GDM1 (cell line): ENCODE results near the gene DACT1.

ENCODE experiments used
- DNase-seq: peaks from one replicate; lab custom pipeline; 2025; lab: John Stamatoyannopoulos, UW

The DACT1 gene

DNA sequence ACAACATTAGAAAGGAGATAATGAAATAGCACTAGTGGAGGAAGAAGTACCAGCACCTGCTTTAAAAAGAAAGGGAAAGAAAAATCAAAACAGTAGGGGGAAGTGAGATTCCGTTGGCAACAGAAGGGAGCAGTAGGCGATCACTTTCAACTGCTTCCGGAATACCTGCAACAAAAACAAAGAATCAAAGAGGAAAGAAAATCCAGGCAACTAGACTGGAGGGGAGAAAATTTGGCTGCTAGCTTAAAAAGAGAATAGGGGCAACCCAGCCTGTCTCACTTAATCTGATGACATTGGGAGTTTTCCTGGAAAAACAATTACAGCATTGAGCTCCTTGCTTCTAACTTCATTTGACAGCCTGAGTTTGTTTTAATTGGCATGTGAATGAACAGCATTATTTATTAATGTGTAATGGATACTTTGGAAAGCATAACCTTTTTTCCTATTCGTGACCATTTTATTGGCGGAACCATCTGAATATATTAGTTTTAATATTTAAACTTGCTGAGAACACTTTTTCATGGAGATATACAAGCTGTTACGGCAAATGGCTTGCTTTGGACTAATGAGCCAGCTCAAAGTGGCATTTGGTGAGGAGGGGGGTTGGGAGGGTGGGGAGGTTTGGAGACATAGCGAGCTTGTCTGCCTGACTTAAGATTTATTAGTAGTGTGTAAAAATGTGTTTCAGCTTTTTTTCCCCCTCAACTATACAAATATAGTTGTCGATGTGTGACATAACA, 2.5 kb upstream of the DACT1 start:
- DNase-seq = no peak

DNA sequence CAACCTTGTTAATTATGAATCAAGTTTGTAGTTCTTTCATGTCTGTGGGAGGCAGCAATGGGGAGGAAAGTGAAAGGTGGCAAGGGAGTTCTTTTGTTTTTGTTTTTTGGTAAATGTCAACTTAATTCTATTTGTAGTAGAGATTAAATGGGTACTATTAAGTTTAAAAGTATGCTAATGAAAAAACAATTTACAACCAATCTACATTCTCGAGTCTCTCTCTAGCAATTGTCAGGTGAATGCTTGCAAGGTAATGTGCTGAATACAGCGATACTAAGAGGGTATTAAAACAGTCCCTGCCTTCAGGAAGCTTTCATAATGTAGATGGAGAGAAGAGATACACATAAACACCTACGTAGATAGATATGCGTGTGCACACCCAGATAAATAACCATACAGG, 1.6 kb upstream of the DACT1 start:
- no peak for DNase-seq

DNA sequence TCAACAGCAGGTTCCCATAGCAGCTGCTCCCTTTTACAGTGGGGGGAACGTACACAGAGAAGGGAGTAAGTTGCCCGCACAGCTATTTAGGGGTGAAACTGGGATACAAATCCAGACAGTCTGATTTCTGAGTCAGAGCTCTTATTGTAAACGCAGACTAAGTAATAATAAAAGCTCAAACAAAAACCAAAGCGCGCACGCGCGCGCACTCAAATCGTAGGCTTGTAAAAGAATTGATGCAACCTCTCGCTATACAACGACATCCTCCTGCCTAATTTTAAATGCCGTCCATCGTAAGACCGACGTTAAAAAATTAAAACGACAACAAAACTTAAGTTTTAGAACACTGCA, 747 bp upstream of the DACT1 start:
- DNase-seq = no peak

DNA sequence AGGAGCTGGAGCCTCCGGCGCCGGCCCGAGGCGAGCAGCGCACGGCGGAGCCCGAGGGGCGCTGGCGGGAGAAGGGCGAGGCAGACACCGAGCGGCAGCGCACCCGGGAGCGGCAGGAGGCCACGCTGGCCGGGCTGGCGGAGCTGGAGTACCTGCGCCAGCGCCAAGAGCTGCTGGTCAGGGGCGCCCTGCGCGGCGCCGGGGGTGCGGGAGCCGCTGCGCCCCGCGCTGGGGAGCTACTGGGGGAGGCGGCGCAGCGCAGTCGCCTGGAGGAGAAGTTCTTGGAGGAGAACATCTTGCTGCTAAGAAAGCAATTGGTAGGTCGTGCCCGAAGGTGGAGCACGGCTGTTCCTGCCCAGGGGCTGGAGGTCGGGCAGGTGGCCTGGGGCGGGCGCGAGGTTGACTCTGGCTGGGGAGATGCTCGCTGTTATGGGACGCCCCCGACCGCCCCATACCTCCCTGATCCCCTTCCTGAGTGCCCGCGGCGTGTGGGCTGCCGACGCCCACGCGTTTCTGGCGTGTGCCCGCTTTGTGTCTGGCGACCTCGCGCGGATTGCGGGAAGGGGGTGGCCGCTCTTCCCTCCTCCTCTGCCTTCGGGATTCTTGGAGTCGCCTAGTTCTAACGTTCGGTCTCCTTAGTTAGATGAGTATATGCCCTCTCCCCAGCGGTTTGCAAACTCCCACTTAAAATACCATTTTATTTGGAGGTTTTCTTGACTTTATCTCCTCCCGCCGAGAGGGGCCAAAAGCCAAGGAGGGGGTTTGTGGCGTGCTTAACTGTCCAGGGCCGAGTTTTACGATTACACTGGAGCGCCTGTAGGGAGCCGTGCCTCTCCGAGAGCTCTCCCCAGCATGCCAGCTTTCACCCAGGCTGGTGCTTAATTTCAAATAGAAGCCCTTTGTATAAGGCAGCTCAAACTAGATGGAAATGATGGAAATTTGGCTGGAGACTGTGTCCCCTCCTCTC, 752 bp downstream of the DACT1 start:
- DNase-seq = no peak

DNA sequence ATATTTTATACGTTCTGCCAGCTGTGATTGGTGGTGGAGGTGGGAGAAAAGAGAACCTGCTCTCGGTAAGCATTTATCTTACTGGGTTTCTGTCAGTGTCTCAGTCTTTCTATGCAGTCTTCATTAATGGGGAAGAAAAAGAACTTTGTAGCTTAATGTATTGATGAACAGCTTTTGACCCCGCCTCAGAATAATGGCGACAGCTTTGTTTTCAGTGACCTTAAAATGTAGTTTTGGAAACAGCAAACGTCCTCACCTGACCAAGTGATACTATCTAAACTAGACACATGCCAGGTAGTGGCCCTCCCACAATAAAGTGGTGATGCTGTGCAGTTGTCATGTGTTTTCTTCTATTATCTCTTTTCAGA, 1.4 kb downstream of the DACT1 start:
- DNase-seq = no peak

DNA sequence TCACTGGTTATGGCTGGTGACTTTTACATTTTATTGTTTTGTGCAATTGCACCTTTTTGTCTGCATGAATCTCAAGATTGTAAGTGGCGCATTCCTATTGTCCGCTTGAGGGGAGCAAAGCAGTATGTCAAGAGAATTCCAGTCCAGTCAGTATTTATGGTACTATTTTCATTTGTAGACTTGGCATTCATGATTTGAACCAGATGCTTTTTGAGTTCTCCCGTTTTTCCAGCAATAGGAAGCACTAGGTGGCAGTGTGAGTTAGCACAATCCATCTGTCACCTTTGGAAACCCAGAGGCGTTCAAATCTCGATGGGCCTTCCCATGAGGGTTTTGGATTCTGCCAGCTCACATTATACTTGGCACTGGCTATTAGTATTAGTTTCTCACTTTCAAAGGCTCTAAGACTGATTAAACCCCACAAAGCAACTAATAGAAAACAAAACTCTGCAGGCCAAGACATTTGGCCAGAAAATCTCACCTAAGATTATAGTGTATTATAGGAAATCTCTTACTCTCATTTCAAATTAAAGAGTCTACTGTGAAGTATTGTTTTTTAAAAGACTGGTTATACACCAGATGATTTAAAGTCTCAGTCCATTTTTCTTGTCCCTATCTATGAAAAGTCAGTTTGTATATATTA, 2.2 kb downstream of the DACT1 start:
- peak; percentile 39 for DNase-seq

DNA sequence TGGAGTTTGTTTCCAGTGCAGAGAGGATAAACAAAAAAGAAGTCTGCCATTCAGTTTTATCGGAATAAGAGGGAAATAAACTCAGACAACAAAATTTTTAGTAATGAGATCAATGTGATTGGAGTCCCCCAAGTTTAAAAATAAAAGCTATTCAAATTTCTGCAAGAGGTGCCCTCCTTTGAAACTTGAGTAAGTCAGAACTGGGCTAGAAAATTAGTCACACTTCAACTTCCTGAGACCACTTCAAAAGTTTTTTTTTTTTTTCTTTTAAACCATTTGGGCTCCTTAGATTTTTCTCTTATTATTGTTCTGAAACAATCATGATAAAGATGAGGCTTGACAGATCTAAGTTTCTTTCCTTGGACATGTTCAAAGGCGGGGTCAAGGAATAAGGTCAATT, 3.2 kb downstream of the DACT1 start:
- DNase-seq = no peak

DNA sequence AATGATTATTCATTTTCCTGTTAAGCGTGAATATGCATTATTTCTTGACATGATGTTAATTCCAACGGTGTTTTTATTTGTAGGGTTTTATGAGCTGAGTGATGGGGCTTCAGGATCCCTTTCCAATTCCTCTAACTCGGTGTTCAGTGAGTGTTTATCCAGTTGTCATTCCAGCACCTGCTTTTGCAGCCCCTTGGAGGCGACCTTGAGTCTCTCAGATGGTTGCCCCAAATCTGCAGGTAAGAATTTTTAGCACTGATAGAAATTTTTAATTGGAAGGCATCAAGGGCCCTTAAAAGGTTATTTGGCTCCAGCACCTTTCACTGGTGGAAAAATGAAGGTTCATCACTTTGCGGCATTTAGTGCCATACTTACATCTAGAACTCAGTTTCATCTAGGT, 3.7 kb downstream of the DACT1 start:
- DNase-seq = no peak

DNA sequence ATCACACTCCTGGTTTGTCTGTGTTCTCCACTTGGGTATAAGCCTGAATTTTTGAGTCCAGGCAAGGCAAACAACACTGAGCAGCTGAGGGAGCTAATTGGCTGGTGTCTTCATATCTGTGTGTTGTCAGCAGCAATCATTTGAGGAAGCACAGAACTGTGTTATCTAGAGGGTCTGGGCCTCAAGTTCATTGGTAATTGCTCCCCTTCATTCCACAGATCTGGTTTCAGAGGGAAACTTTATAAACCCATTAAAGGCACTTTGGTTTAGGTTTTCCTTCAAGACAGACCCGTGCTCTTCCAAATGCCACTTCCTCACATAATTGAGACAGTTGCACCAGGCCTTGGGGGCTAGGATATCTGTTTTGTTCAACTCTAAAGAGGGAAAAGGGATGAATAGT, 5.6 kb downstream of the DACT1 start:
- peak; percentile 34 for DNase-seq

DNA sequence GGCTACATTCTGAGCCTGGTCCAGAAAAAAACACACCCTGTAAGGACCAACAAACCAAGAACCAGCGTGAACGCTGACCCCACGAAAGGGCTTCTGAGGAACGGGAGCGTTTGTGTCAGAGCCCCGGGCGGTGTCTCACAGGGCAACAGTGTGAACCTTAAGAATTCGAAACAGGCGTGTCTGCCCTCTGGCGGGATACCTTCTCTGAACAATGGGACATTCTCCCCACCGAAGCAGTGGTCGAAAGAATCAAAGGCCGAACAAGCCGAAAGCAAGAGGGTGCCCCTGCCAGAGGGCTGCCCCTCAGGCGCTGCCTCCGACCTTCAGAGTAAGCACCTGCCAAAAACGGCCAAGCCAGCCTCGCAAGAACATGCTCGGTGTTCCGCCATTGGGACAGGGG, 7.9 kb downstream of the DACT1 start:
- DNase-seq = no peak

DNA sequence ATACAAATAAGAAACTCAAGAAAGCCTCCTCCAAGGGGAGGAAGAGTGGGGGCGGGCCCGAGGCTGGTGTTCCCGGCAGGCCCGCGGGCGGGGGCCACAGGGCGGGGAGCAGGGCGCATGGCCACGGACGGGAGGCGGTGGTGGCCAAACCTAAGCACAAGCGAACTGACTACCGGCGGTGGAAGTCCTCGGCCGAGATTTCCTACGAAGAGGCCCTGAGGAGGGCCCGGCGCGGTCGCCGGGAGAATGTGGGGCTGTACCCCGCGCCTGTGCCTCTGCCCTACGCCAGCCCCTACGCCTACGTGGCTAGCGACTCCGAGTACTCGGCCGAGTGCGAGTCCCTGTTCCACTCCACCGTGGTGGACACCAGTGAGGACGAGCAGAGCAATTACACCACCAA, 8.7 kb downstream of the DACT1 start:
- DNase-seq = no peak

DNA sequence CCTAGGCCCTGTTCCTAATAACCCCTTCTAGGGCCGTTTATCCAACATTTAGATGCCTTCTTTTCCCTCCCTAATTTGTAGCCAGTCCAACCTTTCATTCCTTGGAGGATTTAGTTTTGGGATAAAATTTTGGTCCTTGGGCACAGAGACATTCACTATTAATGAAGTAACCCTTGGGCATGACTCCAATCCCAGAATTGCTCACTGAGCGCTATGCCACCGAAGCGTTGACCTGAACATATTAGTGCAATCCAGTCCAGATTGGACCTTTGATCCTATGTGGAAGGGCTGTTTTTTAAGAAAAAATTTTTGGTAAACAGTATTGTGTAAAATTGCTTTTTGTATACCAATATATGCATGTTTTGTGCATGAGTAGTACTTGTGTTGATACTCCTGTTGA, 10.0 kb downstream of the DACT1 start:
- no peak for DNase-seq

DNA sequence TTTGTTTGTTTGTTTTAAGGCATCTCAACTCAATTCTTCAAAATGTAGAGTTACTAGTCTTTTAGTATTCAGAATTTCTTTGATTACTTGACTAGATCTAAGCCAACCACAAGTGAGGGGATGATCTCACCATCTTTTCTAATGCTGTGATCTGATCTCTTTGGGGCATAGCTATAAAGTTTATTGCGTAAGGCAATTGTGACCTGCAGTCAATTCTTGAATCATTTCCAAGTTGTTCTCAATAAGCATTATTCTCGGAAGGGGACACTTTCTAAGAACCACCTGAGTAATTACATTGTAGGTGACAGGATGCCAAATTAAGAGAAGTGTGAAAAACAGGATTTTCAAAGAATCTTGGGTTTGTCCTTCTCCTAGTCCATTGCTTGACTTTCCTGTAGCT, 13.1 kb downstream of the DACT1 start:
- DNase-seq = no peak

DNA sequence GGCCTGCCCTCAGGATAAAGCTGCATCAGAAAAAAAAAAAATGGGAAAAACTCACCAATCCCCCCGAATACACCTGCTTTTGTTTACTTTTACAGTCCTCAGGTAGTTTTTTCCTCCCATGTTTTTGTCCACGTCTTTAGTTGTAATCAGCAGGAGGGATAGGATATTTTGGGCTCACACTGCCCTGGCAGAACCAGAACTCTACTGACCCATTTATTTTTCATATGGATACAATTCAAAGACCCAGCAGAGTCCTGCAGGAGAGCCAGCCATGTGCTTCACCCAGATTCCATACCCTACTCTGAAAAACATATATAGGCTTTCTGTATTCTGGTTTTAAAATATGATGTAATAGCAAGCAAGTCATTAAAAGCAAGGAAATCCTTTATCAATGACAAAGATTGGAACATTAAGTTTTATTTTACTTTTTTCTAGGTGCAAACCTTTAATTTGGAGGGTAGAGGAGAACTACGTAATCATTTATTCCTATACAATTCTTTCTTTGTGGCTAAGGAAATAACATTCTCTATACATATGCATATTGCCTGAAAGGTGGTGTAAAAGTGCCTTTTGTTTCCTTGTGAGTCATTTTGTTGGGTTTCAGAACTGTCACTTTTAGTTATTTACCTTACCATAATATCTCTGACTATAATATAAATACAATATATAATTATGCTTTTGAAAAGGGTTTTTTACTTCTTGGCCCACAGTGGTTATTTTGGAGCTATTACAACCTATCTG, 19.1 kb downstream of the DACT1 start:
- no peak for DNase-seq

DNA sequence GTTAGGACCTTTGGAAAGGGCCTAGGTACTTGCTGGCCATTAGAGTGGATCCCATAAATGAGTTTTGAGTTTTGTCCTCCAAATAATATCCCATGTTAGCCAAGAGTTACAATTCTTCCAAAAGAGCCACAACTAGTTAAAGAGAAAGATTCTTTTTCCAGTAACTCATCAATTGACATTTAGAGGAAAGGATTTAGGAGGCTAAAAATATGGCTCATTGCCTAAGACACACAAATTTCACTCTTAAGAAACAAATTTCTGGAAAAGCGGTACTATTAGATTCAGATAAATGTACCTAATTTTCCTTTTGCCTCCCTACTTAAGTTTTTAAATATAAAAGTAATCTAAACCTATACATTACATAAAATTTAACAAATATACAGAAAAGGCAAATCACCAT, 21.3 kb downstream of the DACT1 start:
- no peak for DNase-seq

DNA sequence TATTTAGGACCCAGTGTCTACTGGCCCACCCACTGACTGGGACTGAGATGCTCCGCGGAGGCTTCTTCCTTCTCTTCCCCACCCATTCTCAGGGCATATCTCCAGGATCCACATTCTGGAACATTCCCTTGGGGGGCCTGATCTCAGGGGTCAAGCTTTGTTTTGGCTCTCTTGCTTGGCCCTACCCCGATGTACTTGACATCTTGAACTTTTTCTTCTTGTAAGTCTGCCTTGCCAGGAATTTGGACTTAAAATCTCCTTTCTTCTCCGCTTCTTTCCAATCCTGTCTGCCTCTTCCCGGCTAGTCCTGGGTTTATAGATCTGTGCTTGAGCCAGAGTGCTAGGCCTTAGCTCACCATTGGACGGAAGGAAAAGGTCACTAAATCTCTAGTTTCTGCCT, 22.1 kb downstream of the DACT1 start:
- no peak for DNase-seq

DNA sequence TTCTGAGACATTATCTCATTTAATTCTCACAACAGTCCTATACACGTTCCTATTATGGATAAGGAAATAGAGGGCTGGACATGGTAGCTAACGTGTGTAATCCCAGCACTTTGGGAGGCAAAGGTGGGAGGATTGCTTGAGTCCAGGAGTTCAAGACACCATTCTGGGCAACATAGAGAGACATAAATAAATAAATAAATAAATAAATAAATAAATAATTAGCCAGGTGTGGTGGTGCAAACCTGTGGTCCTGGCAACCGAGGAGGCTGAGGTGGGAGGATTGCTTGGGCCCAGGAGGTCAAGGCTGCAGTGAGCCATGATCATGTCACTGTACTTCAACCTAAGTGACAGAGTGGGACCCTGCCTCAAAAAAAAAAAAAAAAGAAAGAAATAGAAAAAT, 22.6 kb downstream of the DACT1 start:
- no peak for DNase-seq

DNA sequence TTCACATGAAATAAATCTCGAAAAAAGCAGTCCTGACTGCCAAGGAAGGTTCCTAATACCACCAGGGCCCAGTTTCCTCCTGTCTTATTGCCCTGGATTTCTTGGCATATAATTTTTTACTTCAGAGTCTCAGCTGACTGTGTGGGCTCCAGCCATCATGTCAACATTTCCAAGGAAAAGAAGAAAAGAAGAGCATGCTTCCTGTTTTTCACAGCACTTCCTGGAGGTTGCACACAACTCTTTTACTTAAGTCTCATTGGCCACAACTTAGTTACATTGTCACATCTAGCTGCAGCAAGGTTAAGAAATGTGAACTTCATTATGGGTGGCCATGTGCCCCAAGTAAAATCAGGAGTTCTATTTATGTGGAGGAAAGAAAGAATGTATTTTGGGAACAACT, 24.3 kb downstream of the DACT1 start:
- DNase-seq = no peak

DNA sequence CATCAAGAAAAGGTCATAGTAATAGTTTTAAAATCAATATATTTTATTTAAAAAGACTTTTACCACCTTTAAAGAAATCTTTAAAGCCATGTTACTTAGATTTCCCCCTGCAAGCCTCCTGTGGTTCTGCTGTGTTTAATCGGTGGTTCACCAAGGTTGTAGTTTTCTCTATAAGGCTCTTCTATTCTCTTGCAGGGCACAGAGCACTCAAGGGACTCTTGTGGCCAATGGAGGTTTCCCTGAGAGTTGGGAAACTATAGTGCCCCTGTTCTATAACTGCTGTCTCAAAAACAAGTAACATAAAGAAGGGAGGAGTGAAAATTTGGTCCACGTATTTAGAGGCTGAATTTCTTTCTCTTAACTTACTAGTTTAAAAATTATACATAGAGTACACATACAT, 25.0 kb downstream of the DACT1 start:
- DNase-seq = no peak

DNA sequence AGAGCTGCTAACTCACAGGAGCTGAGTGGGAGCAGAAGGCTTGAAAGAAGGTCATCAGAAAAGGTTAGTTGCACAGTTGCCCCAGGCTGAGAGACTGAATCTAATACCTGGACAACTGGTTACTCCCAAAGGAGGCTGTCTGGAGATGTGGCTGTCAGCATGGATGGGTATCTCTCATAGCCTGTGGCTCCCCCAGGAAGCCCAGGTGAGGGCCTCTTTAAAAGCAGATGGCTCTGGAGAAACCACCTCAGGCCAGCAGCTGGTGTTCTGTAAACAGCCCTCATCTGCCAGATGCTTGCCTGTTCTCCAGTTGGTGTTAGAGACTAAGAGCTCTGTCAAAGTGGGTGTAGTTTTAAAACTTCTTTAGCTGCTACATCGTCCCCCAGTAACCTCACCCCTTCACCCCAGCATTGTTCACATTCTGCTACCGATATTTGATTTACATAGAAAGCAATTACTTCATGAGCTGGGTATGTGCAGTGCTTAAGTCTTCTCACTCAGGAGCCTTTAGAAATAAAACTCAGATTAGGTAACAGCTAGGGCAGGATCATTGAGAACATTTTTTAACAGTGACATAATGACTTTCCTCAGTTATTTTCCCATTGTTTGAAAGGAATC, 25.8 kb downstream of the DACT1 start:
- DNase-seq = no peak

DNA sequence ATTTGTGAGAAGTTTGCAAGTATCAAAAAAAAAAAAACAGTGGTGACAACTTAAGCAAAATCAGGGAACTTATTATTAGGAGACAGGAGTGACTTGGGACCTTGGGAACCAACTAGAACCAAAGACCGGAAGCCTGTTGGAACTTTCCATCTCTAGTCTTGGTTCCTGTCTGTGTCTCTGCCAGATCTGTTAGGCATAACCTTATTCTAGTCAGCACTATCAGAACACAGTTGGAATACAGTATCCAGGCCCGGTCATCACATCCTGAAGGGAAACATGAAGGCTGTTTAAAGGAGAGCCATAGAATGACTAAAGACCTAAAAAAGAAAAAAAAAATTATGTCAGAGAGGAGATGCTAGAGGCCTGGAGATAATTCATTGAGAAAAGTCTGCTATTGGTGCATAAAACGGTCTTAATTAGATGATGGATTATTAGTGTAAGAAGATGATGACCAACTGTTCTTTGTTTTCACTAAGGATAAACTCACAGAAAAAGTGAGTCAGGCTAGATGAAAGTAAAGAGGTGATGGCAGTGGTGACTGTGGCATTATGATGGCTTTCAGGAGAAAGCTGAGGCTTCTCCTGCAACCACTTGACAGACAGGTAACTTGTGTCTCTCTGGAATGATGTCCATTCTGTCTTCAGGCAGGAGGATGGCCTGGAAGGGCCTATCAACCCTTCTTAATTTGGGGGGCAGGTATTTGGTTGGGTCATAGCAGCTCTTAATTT, 28.2 kb downstream of the DACT1 start:
- DNase-seq = no peak
